GM18907 (cell line): ENCODE measurements around the gene LRIG1.
A peak's percentile ranks its signal among the peaks of the same experiment; 100 is the strongest.

Source experiments
- ATAC-seq: cut with Tn5 transposase; IDR thresholded peaks from one replicate; pipeline ENCODE4 v1.9.1; 2021; ENCODE audit warnings: mild to moderate bottlenecking, moderate library complexity; ENCODE audit not compliant: unreplicated experiment

The LRIG1 gene

GRCh38 chr3:66393333-66394005 lies 107.4 kb downstream of the LRIG1 start:
- peak; percentile 24 for ATAC-seq

- no peak for ATAC-seq
Observed at GRCh38 chr3:66392966-66393332, 107.9 kb downstream of the LRIG1 start.

DNA sequence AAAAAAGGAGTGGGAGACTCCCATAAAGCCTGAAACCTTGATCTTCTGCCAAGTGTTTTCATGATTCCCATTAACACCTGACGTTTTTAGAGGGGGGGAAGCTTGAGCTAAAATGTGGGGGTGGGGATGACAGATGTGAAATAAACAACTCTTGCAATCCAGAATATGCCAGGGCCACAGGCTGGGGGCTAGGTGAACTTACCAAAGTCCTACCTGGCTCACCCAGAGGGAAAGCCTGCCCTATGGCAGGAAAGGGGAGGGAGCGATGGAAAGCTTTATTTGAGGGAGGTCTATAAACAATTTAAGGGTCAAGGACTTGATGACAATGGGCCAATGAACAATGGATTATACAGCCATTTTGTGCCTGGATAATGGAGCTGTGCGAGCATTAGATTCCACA lies 108.3 kb downstream of the LRIG1 start:
- no peak for ATAC-seq

DNA sequence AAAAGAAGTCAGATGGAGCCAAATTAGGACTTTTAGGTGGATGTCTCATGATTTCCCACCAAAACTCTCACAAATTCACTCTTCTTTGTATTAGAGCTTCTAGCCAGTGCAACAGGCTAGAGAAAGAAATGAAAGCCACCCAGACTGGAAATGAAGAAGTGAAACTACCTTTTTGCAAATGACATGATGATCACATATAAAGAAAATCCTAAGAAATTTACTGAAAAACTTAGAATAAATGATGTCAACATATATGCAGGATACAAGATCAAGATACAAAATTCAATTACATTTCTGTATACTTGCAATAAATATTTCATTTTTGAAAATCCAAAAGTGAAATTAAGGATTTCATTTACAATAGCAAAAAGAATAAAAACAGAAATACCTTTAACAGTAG lies 110.8 kb downstream of the LRIG1 start:
- no peak for ATAC-seq

DNA sequence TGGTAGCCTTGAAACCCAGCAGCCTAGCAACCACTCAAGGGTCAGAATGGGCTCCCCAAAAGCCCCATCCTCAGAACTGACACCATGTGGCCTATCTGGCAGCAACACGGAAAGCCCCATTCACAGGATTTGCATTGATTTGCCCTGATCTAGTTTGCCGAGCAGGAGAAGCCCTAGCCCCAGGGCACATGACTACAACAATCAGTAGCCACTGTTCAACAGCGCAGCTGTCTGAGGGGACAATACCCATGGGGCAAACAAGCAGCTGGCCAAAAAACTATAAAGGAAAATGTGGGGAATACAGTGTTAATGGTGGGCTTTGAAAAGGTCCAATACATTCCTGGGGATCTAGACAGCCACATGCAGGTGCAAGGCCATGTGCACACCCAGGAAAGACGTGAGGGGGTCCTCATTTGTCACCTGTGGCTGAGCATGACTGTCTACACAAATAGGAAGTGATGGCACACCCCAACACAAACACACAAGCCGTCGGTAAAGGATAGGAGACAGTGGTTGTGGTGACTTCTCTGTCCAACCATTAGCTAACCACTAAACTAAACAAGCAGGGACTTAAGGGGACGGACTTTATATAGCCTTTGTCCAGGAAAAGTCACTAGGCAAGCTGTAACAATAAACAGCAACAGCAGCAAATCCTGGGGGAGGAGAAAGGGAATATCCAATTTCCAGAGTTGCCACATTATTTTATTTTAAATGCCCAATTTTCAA lies 113.7 kb downstream of the LRIG1 start:
- peak; percentile 59 for ATAC-seq

DNA sequence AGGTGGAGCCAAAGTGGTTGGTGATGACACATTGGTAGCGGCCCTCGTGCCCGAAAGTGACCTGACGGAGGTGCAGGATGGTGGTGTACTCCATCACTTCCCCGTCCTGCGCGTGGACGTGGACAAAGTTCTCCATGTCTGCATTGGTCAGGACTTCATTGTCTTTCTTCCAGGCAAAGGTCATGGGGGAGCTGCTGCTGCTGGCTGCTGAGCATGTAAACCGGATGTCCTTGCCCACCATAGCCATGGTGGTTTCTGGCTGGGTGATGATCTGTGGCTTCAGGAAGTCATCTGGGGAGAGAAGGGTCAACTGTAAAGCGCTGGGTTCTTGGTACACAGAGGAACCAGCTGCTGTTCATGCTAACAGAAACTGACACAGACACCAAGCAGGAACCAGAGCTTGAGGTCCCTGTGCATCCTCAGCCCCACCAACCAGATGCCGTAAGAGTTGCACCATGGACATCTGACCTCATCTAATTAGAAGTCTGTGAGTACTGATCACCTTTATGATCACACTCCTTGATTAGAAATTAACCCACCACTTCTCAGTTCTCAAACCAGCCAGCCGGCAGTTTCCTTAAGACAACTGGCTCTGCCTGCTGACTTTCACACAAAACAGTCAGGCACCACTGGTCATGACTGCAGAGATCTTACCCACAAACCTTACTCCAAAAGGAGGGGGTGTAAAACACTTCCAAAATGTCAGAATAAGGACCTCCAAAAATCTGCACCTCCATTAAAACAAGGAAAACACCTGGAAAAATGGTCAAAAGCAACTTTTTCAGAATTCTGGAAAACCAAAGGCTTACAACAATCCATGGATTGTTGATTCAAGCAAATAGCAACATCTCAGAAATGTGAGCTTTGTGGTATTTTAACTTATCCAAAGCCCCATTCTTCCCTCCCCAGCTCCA lies 114.6 kb downstream of the LRIG1 start:
- peak; percentile 93 for ATAC-seq

- ATAC-seq = no peak
Observed at GRCh38 chr3:66385066-66385465, 115.8 kb downstream of the LRIG1 start.

- ATAC-seq = no peak
Observed at GRCh38 chr3:66383998-66384745, 116.7 kb downstream of the LRIG1 start.

- no peak for ATAC-seq
Observed at GRCh38 chr3:66383023-66383422, 117.8 kb downstream of the LRIG1 start.

DNA sequence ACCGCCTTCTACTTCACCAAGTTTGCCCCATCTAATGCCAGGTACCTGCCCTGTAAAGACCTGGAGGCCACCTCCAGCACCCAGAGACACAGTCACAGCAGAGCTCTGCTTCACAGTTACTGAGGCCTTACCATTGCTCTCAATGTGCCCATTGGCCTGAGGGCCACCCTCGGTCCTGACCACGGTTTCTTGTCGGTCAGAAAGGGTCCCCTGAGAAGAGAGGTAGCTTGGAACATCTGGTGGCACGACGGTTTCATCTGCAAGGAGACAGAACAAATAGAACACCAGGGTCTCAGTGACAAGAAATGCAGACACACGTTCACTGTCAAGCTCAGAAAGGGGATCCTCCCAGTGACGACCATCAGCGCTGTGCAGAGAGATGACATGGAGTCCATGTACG lies 118.7 kb downstream of the LRIG1 start:
- ATAC-seq = no peak

GRCh38 chr3:66381626-66382025 lies 119.2 kb downstream of the LRIG1 start:
- ATAC-seq = no peak

- no peak for ATAC-seq
Observed at GRCh38 chr3:66380200-66380932, 120.5 kb downstream of the LRIG1 start.

DNA sequence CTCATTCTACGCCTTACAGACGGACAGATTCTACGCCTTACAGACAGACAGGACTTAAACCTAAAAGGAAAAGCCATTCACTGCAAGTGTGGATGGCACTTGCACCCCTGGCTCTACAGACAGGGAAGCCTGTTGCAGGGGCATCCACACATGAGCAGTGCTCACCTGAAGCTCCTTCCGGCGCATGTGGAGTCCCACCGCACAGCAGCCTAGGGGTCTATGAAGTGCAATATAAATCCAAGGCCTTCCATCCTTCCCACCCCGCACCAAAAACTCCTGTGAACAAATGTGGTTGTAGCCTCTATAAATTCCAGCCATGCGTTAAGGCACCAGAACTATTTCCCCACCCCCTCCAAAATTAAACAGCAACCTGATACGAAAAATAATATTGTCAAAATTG lies 121.3 kb downstream of the LRIG1 start:
- no peak for ATAC-seq

DNA sequence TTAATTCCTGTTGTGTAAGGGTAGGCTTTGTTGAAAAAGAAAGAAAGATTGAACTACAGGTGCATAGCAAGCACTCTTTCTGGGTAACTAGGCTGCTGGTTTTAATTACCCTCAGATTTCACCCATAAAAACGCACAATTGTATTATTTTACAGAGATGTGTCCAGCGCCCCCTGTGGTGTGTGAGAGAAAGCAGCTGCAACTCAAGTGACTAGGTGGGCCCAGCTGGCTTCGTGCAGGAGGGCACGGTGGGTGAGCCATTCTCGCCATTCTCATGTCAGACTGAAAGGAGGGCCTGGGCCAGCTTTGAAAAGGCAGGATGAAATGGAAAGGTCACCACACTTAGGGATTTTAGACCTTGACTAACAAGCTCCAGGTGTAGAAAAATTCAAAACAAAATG lies 122.6 kb downstream of the LRIG1 start:
- no peak for ATAC-seq

DNA sequence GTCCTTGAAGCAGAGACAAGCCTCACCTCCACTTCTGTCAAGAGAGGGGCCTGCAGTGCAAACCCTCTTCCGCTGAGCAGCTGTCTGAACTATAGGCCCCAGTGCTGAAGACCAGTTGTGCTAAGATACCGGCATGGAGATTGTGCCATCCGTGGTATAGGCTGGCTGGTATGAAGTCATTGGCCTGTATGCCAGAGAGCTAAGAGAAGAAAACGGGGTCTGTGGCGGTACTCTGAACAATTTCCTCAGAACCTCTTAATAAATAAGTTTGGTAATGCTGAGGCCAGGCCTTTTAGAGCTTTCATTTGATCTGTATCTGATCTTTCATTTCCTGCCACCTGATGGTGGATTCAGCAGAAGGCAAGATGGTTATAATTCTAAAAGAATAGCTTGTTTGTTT lies 123.0 kb downstream of the LRIG1 start:
- ATAC-seq = no peak

DNA sequence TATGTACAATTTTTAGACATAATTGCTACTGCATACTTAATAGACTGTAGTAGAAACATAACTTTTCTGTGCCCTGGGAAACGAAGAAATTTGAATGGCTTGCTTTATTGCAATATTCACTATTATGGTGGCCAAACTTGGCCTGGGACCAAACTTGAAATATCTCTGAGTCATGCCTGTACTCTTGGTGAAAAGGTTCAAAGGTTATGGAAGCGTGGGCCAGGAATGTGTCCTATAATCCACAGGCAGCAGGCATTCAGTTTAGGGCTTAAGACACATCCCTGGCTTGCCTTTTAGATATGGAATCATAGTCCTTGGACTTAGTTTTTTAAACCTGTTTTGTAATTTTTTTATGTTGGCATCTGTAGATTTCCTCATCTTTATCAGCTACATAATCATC lies 124.3 kb downstream of the LRIG1 start:
- no peak for ATAC-seq

DNA sequence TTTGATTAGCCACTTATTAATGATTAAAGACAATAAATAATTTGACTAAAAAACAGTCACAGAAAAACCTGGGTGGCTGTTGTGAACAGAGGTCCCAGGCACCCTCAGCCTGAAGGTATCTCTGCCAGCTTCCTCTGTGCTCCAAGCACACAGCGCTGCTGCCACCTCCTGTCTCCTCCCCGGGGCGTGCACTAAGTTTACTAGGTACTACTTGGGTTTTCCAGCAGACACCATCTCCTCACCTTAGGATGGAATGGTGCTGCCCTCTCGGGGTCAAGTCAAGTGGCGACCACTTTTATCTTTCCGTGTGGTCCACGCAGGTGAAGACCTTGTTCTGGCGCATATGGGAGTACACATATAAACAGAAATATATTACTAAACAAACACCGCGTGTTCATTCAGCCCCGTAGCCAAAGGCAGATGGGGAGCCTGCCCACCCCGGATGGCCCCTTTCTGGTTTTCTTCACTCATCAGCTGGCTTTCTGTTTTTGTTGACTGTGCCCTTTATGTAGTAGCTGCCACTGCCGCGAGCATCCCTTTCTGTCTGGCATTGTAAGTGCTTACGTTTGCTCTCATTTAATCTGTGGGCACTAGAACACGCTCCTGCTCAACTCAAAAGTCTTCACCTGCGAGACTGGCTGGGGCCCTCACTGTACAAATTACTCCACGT lies 128.0 kb downstream of the LRIG1 start:
- no peak for ATAC-seq

DNA sequence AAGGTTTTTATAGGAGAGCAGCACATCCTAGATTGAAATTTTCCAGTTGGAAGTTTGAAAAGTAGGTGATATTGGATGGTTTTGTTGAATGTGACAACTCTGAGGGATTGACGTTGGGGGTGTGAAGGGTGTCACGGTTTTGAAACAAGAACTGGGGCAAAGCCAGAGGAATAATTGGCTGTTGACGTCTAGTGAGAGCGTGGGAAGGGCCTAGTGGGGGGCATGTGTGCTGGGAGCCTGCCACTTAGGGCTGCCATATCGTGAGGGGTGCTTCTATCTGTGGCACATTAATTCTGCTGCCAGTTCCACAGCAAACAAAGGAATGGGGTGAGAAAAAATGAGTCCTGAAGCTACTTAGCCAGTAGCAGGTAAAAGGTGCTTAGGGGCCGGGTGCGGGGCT lies 129.4 kb downstream of the LRIG1 start:
- no peak for ATAC-seq

DNA sequence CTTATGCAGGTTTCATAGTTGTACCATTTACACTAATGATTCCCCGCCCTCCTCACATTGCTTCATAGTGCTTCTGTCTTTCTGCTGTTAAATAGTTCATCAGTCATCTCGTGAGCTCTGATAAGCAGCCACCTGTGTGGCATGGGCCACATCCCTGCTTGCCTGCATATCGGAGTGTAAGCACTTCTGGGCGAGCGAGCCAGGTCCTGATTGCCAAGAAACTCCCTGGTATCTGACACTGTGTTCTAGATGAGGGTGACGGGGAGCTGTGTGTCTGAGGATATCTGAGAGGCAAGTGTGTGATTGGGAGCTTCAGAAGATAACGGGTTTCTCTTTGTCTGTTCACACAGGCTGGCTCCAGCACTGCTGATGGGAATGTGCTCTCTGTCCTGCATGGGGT lies 130.6 kb downstream of the LRIG1 start:
- ATAC-seq = no peak

DNA sequence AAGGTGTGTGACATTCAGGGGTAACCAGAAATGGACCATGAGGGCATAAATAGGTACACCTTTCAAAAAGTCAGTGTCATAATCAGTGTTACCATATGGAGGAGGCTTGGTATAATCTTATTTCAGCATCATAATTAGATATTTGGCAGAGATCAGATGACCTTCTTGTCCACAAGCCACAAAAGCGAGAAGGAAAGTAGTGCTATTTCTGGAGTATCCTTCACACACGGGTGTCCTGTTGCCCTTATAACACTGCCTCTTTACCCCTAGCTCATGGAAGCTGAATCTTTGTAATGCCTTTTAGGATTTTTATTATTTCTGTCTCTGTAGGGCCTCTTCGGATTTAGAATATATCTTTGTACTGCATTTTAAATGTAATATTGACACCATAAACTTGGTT lies 132.8 kb downstream of the LRIG1 start:
- no peak for ATAC-seq
